ENCODE data around the gene FGF8. TPM values are rescaled to one million over a fixed set of nuclear protein-coding genes. Genes with fewer than 3 reads are reported as not detected.
A peak's percentile ranks its signal among the peaks of the same experiment; 100 is the strongest.

FGF8 gene
- total and polyA plus RNA-seq, 9 of the 15 experiments (the other 6 are each of a cell fraction or from before 2014, with no cell fraction given) = 0.13 to 0.82 (median 0.37) TPM; not detected in 5

- no peak for TF ChIP-seq E2F1 (CRISPR knock-in tag; IDR thresholded peaks at IDR 0.05)
- TF ChIP-seq SIN3B (IDR thresholded peaks at IDR 0.05; ENCODE audit: low read depth) = peak; percentile 97
- peak; percentile 40; the same call in 1 of the 2 replicates for TF ChIP-seq FOXM1 (IDR thresholded peaks at IDR 0.05; ENCODE audit: low read depth)
- TF ChIP-seq FOXM1 (CRISPR knock-in tag; IDR thresholded peaks at IDR 0.05; ENCODE audit: low read depth) = no peak
- 0 out of 2 replicates have a peak, but pooled peaks have one; percentile 32 for TF ChIP-seq DIDO1 (tag; IDR thresholded peaks at IDR 0.05; ENCODE audit: low read depth)
- no peak for TF ChIP-seq KLF1 (tag; IDR thresholded peaks at IDR 0.05)
- no peak for TF ChIP-seq KLF16 (IDR thresholded peaks at IDR 0.05)
- TF ChIP-seq ZNF586 (CRISPR knock-in tag; conservative IDR thresholded peaks at IDR 0.05) = no peak
- no peak for TF ChIP-seq NUFIP1 (IDR thresholded peaks at IDR 0.05; ENCODE audit: partially characterized antibody)
- TF ChIP-seq HBP1 (CRISPR knock-in tag; IDR thresholded peaks at IDR 0.05) = no peak
- peak; percentile 50 to 94 (median 92) for TF ChIP-seq YY1 (IDR thresholded peaks at IDR 0.05; ENCODE audit: borderline replicate concordance in 1 of 3, control insufficient read depth in 1 of 3, extremely low read depth in 1 of 3, insufficient read depth in 3 of 3, insufficient read length in 1 of 3, insufficient replicate concordance in 2 of 3, low read depth in 1 of 3, low read length in 2 of 3)
- TF ChIP-seq PHF20 (IDR thresholded peaks at IDR 0.05; ENCODE audit: partially characterized antibody) = peak; percentile 52
- TF ChIP-seq ETV5 (CRISPR knock-in tag; IDR thresholded peaks at IDR 0.05; ENCODE audit: low read depth) = peak; percentile 44
- TF ChIP-seq POLR2AphosphoS5 (IDR thresholded peaks at IDR 0.05; ENCODE audit: control insufficient read depth, insufficient read depth, low read depth, low read length) = 0 out of 2 replicates have a peak, but pooled peaks have one; percentile 38
These were observed 7.2 kb upstream of the FGF8 start, which contains the start of gene NPM3 (continued) for GRCh38 chr10:101782811-101783735.

Measured in K562 (cell line).